Stimulated activated naive CD8-positive, alpha-beta T cell treated with anti-CD3 and anti-CD28 coated beads, Interleukin-15, amount 100 ng/mL, for 72 hours (primary cell): ENCODE measurements around the gene ALDH1A2.

Source experiments
- ATAC-seq: fragments of 150-1000 bp; cut with Tn5 transposase; 2 replicates; pipeline ENCODE4 v1.10.0; 2021; ENCODE audit warnings: mild to moderate bottlenecking, moderate library complexity
- DNase-seq, 2 donors: peaks; one replicate each; pipeline ENCODE4 v3.0.0; 2021 to 2022
- H3K27ac Mint-ChIP-seq, 2 donors: one replicate each; pipeline ENCODE4 v1.8.0; 2022; ENCODE audit warnings: mild to moderate bottlenecking in 2 of 2, mixed read lengths in 2 of 2, moderate library complexity in 2 of 2
- H3K27me3 Mint-ChIP-seq: one replicate; pipeline ENCODE4 v1.8.0; 2022; ENCODE audit warnings: mixed read lengths
- H3K4me1 Mint-ChIP-seq: one replicate; pipeline ENCODE4 v1.8.0; 2022; ENCODE audit warnings: mild to moderate bottlenecking, mixed read lengths
- H3K4me3 Mint-ChIP-seq, 2 donors: one replicate each; pipeline ENCODE4 v1.8.0; 2022; ENCODE audit warnings: mild to moderate bottlenecking in 2 of 2, mixed read lengths in 2 of 2, moderate library complexity in 1 of 2
- H3K9me3 Mint-ChIP-seq, 2 donors: one replicate each; pipeline ENCODE4 v1.8.0; 2022; ENCODE audit warnings: mixed read lengths in 2 of 2

ALDH1A2 gene

DNA sequence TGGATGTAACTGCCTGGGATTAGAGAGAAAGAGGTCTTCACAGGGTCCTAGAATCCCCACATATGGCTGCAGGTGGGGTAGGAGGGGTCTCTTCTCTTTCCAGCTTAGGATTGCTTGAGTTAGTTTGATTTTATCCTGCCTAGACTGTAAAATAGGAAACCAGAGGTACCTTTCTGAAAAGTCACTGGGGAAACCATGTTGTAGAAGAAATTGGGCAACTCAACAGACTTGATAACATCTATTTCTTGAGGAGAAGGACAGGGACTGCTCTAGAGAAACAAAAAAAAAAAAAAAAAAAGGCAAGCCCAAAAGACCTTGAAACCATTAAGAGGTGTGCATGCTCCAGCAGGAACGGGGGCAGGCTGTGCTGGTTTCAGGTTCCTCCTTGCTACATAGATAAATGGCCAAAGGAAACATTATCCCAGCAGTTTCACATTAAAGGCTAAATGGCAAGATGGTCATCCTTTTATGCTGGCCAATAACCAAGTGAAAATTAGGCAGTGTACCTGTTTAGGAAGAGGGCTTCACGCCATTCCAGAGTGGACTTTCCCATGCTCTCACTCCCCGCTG lies 116.1 kb downstream of the ALDH1A2 start:
- H3K27ac Mint-ChIP-seq = no peak overlapping the region
- peaks cover 8% of the 10 kb centered on the region for H3K27me3 Mint-ChIP-seq
- no peaks in the 10 kb centered on the region for H3K4me1 Mint-ChIP-seq
- H3K4me3 Mint-ChIP-seq = no peak overlapping the region
- DNase-seq = no peak
- no peaks in the 10 kb centered on the region for H3K9me3 Mint-ChIP-seq
- ATAC-seq = no peak

DNA sequence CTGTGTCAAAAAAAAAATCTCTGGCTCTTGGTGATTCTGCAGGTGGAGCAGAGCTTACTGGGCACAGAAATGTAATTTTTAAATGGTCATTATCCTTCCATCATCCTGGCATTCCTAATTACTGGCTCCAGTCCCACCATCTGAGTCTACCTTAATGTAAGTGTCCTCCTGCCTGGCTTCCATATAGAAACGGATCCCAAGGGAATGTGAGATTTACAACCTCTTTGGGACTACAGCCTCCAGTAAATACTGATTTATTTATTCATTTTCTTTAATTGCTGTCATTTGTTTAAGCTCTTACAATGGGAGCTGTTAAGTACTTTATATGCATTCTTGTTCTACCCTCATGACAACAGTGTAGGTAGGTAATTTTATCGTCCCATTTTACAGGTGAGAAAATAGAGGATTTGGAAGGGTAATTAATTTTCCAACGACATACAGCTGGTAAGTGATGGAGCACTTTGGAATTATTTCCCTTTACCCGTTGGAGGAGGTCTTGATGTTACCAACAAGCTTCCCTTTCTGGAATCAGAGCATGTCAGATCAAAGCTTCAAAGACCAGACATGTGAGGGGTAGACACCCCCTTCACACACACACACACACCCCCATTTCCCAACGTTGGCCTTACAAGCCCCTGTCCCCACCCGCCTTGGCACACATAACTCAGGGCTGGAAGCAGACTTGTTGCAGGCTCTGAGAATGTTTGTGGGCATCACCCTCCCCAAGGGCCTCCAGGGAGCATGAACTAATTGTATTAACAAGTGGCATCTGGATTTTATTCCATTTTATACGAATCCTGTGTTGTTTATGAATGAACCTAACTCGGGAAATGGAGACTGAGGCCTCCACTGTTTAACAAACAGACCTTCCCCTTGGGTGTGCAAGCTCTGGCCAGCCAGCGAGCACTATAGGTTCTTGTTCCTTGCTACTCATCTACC lies 116.9 kb downstream of the ALDH1A2 start:
- Mint-ChIP-seq H3K4me3 (no peak overlapping the region), H3K4me1 (no peaks in the 10 kb centered on the region), H3K27ac (no peak overlapping the region), H3K27me3 (peaks cover 8% of the 10 kb centered on the region), H3K9me3 (no peaks in the 10 kb centered on the region)
- ATAC-seq (no peak), DNase-seq (no peak)

GRCh38 chr15:57947781-57948180 lies 117.7 kb downstream of the ALDH1A2 start:
- Mint-ChIP-seq H3K9me3 (no peaks in the 10 kb centered on the region), H3K27ac (no peak overlapping the region), H3K4me1 (no peaks in the 10 kb centered on the region), H3K4me3 (no peak overlapping the region), H3K27me3 (peaks cover 8% of the 10 kb centered on the region)
- ATAC-seq (no peak), DNase-seq (no peak)

- Mint-ChIP-seq H3K4me1 (no peaks in the 10 kb centered on the region), H3K27ac (no peak overlapping the region), H3K9me3 (no peaks in the 10 kb centered on the region), H3K27me3 (peaks cover 8% of the 10 kb centered on the region), H3K4me3 (no peak overlapping the region)
- DNase-seq (no peak), ATAC-seq (no peak)
Observed at GRCh38 chr15:57947282-57947681, 118.2 kb downstream of the ALDH1A2 start.

DNA sequence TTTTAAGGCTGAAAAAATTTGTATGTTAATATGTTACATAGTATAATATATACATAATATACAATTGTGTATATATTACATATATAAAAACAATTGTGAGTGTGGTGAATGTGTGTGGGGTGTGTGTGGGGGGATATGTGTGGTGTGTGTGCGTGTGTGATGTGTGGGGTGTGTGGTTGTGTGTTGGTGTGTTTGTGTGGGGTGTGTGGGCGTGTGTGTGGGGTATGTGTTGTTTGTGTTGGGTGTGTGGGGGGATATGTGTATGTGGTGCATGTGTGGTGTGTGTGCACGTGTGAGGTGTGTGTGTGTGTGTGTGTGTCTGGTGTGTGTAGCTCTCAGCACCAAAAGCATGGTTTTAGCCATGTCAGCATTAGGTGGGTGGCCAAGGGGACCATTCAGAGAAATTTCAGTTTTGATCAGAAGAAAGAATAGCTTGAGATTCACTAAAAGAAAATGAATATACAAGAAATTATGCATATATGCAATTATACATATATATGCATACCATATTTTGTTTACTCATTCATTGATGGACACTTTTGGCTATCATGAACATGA lies 118.9 kb downstream of the ALDH1A2 start:
- Mint-ChIP-seq H3K27me3 (peaks cover 14% of the 10 kb centered on the region), H3K9me3 (no peaks in the 10 kb centered on the region), H3K4me1 (no peaks in the 10 kb centered on the region), H3K27ac (no peak overlapping the region), H3K4me3 (no peak overlapping the region)
- no peak for ATAC-seq
- no peak for DNase-seq

- no peak for ATAC-seq
- no peak overlapping the region for H3K27ac Mint-ChIP-seq
- peaks cover 20% of the 10 kb centered on the region for H3K27me3 Mint-ChIP-seq
- DNase-seq = no peak
- no peaks in the 10 kb centered on the region for H3K9me3 Mint-ChIP-seq
- no peak overlapping the region for H3K4me3 Mint-ChIP-seq
- H3K4me1 Mint-ChIP-seq = no peaks in the 10 kb centered on the region
Observed at GRCh38 chr15:57945616-57946015, 119.9 kb downstream of the ALDH1A2 start.

DNA sequence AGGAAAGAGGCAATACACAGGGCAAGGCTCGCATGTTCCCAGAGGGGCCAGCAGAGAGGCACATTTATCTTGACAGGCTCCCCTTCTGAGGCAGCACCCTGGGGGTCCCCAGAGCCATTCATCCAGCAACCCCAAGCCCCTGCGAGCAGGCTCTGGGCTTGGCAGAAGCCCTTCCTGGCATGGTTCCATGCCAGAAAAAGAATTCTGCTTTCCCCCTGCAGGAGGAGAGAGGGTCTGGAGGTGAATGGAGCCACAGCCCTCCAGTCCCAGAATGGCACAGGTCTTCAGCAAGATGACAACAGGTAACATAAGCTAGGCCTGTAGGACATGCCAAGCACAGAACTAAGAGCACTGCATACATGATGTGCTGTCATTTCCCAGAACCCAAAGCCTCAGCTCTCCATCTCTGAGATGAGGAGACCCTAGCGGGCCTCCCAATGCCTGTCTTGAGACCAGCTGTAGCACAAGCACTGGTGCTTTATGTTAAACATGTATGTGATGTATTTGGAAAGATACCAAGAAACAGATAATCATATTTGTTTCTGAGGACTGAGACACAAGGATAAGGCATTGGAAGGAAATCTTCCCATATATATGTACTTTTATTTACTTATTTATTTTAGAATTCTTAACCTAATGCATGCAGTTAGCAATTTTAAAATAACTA lies 121.6 kb downstream of the ALDH1A2 start:
- H3K4me1 Mint-ChIP-seq = no peaks in the 10 kb centered on the region
- no peak overlapping the region for H3K27ac Mint-ChIP-seq
- peaks cover 34% of the 10 kb centered on the region for H3K27me3 Mint-ChIP-seq
- no peak overlapping the region for H3K4me3 Mint-ChIP-seq
- no peak for ATAC-seq
- H3K9me3 Mint-ChIP-seq = no peaks in the 10 kb centered on the region
- no peak for DNase-seq

- ATAC-seq (no peak), DNase-seq (no peak)
- Mint-ChIP-seq H3K9me3 (no peaks in the 10 kb centered on the region), H3K27ac (no peak overlapping the region), H3K4me1 (no peaks in the 10 kb centered on the region), H3K27me3 (peaks cover 41% of the 10 kb centered on the region), H3K4me3 (no peak overlapping the region)
Observed at GRCh38 chr15:57943171-57943570, 122.3 kb downstream of the ALDH1A2 start.

GRCh38 chr15:57941816-57942215 lies 123.7 kb downstream of the ALDH1A2 start:
- Mint-ChIP-seq H3K4me3 (no peak overlapping the region), H3K9me3 (no peaks in the 10 kb centered on the region), H3K27ac (no peak overlapping the region), H3K27me3 (peaks cover 55% of the 10 kb centered on the region), H3K4me1 (no peaks in the 10 kb centered on the region)
- DNase-seq (no peak), ATAC-seq (no peak)

DNA sequence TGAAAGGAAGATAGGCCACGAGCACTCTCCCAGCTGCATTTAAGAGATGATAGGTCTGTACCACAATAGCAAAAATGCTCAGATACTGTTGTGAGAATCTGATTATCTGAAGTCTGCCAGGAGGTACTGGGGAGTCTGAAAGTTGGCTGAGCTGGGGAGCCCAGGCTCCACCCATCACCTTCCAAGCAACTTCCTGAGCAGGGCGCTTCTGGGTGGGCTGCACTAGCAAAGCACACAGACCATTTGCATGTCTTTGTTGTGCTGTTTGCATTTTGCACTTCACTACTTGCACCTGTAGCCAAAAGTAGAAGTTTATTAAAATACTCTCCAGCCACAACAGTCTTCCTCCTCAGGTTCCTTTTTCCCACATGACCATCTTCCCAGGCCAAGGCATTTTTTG lies 133.2 kb downstream of the ALDH1A2 start:
- H3K4me1 Mint-ChIP-seq = no peaks in the 10 kb centered on the region
- H3K9me3 Mint-ChIP-seq = peaks cover 0 to 7% of the 10 kb centered on the region in 2 donors
- ATAC-seq = no peak
- no peak overlapping the region for H3K27ac Mint-ChIP-seq
- no peak overlapping the region for H3K4me3 Mint-ChIP-seq
- no peak for DNase-seq
- H3K27me3 Mint-ChIP-seq = peaks cover 34% of the 10 kb centered on the region

DNA sequence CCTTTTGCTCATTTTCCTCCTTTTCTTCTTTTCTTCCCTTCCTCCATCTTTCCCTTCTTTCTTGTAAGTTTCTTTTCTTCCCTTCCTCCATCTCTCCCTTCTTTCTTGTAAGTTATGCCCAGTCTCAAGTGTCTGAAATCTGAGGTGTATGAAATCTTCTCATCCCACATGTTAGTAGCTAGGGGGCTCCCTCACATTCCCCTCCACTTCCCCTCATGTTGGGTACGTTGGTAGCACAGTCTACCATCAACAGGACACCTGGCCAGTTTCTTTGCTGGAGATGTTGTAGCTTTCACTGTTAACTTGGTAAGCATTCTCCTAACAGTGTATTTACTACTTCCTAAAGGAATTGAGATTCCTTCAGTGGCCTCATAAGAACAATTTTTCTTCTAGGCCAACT lies 133.9 kb downstream of the ALDH1A2 start:
- DNase-seq = no peak
- H3K27me3 Mint-ChIP-seq = peaks cover 26% of the 10 kb centered on the region
- H3K4me1 Mint-ChIP-seq = no peaks in the 10 kb centered on the region
- peaks cover 0 to 7% of the 10 kb centered on the region in 2 donors for H3K9me3 Mint-ChIP-seq
- ATAC-seq = no peak
- no peak overlapping the region for H3K4me3 Mint-ChIP-seq
- no peak overlapping the region for H3K27ac Mint-ChIP-seq

DNA sequence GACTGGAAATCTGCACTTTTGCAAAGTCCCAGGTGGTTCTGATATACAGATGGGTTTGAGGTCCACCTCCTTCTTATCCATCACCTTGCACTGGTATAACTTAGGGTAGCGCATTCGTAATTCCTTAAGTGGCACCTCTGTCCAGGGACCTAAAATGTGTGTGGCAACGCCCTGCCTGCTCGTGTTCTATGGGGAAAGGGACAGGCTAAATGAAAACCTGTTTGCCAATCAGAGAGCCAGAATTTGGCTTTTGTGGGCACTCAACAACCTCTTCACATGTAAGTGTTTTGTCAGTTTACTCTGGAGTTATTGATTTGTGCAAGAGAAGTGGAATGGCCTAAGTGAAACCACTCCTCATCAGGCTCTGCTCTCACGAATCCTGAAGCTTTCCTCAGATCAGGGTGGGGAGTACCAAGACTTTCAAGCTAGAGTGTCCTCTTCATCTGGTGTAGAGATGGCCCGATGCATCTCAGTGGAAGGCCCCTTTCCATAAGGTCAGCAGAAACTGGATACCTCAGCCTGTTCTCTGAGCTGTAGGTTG lies 138.3 kb downstream of the ALDH1A2 start:
- DNase-seq = no peak
- Mint-ChIP-seq H3K27me3 (peaks cover 24% of the 10 kb centered on the region), H3K27ac (no peak overlapping the region), H3K9me3 (peaks cover 0 to 7% of the 10 kb centered on the region in 2 donors), H3K4me1 (no peaks in the 10 kb centered on the region), H3K4me3 (no peak overlapping the region)
- ATAC-seq = no peak

DNA sequence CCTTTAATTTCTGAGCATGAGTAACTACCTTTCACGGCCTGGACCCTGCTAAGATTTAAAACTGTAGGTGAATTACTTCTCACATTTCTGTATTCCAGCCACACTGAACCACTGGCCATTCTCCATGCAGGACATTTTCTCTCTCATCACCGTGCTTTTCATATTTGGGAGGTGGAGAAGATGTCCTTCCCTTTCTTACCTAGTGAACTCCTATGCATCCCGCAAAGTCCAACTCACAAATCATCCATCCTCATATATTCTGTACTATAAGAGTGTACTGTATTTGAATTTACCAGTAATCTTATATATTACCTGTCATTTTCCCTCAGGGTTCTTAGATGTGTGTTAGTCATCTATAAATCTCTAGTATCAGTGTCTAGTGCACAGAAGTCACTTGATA lies 139.9 kb downstream of the ALDH1A2 start:
- H3K9me3 Mint-ChIP-seq = peaks cover 0 to 7% of the 10 kb centered on the region in 2 donors
- no peak overlapping the region for H3K27ac Mint-ChIP-seq
- ATAC-seq (no peak), DNase-seq (no peak)
- no peaks in the 10 kb centered on the region for H3K4me1 Mint-ChIP-seq
- peaks cover 12% of the 10 kb centered on the region for H3K27me3 Mint-ChIP-seq
- H3K4me3 Mint-ChIP-seq = no peak overlapping the region

DNA sequence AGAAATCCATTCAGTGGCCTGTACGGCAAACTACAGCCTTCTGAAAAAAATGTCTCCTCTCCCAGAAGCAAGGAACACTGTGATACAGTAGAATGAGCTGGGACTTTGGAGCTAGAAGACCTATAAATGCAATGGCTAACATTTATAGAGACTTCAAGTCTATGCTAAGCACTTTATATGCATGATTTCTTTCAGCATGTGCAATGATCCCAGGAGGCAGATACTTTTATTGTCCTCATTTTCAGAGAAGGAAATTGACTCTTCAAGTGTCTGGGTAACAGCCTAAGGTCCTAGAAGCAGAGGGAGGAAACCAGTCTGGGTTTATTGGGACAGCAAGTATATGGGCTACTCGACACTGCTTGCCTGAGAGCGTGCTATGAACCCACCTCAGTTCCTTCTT lies 140.9 kb downstream of the ALDH1A2 start:
- Mint-ChIP-seq H3K4me3 (no peak overlapping the region), H3K4me1 (no peaks in the 10 kb centered on the region), H3K27me3 (peaks cover 4% of the 10 kb centered on the region), H3K27ac (no peak overlapping the region), H3K9me3 (peaks cover 0 to 1% of the 10 kb centered on the region in 2 donors)
- no peak for ATAC-seq
- DNase-seq = no peak

- ATAC-seq (no peak), DNase-seq (no peak)
- Mint-ChIP-seq H3K27ac (no peak overlapping the region), H3K4me1 (no peaks in the 10 kb centered on the region), H3K9me3 (no peaks in the 10 kb centered on the region), H3K27me3 (no peaks in the 10 kb centered on the region), H3K4me3 (no peak overlapping the region)
Observed at GRCh38 chr15:57923750-57924149, 141.8 kb downstream of the ALDH1A2 start.

- Mint-ChIP-seq H3K27me3 (no peaks in the 10 kb centered on the region), H3K27ac (no peak overlapping the region), H3K4me1 (no peaks in the 10 kb centered on the region), H3K4me3 (no peak overlapping the region), H3K9me3 (no peaks in the 10 kb centered on the region)
- ATAC-seq (no peak), DNase-seq (no peak)
Observed at GRCh38 chr15:57923306-57923705, 142.2 kb downstream of the ALDH1A2 start.
